Skeletal muscle tissue (tissue), 4 donors: ENCODE data around the gene PTPRN2. TPM values are rescaled to one million over a fixed set of nuclear protein-coding genes. Genes with fewer than 3 reads are reported as not detected.
"Not testable (repeated sequence)": the region's sequence is repeated elsewhere in the genome, so short reads cannot be mapped to it uniquely, and the experiment has no call there.

Experiments used
- H3K27ac ChIP-seq: one replicate; pipeline ENCODE4 v1.7.0; 2013; ENCODE audit warnings: mild to moderate bottlenecking, low read depth, low read length, inconsistent platforms
- H3K27me3 ChIP-seq, 3 donors: one replicate each; pipeline ENCODE4 v1.7.0; 2013; ENCODE audit warnings: low read length in 3 of 3; ENCODE audit not compliant: control insufficient read depth in 3 of 3, insufficient read depth in 3 of 3
- H3K36me3 ChIP-seq, 3 donors: one replicate each; pipeline ENCODE4 v1.7.0; 2013; ENCODE audit warnings: low read length in 3 of 3; ENCODE audit not compliant: control insufficient read depth in 3 of 3, insufficient read depth in 3 of 3
- H3K4me1 ChIP-seq, 3 donors: one replicate each; pipeline ENCODE4 v1.7.0; 2013; ENCODE audit warnings: low read length in 3 of 3, mild to moderate bottlenecking in 3 of 3; ENCODE audit not compliant: control insufficient read depth in 3 of 3, insufficient read depth in 3 of 3
- H3K4me3 ChIP-seq, 3 donors: one replicate each; pipeline ENCODE4 v1.7.0; 2013; ENCODE audit warnings: low read length in 3 of 3
- H3K9ac ChIP-seq, 3 donors: one replicate each; pipeline ENCODE4 v1.7.0; 2013; ENCODE audit warnings: low read length in 3 of 3, mild to moderate bottlenecking in 3 of 3, moderate library complexity in 2 of 3, low read depth in 1 of 3
- H3K9me3 ChIP-seq, 3 donors: one replicate each; pipeline ENCODE4 v1.7.0; 2013; ENCODE audit warnings: low read length in 3 of 3; ENCODE audit not compliant: control insufficient read depth in 3 of 3
- total RNA-seq: library from RNA; depleted of rRNA; stranded (reverse); fragments of >200 nt; gene quantifications from one replicate; pipeline ENCODE4 v1.2.3, GENCODE V29; 2014
- donor health status: Osteomylitis.

PTPRN2 gene
- total RNA-seq, 1 donor from 2014 or later, result 1.6 TPM

GRCh38 chr7:158508802-158509385 is 78.7 kb downstream of the PTPRN2 start:
- Histone ChIP-seq H3K27ac (no peak overlapping the region), H3K36me3 (no peaks in the 10 kb centered on the region), H3K4me1 (no peaks in the 10 kb centered on the region), H3K9ac (no peak overlapping the region), H3K9me3 (peaks cover 0 to 19% (median 10%) of the 10 kb centered on the region in 3 donors), H3K4me3 (no peak overlapping the region), H3K27me3 (peaks cover 3 to 8% (median 8%) of the 10 kb centered on the region in 3 donors)

- not testable (repeated sequence) for H3K27me3 ChIP-seq, H3K36me3 ChIP-seq, H3K9ac ChIP-seq, H3K4me3 ChIP-seq, H3K27ac ChIP-seq, H3K4me1 ChIP-seq
- H3K9me3 ChIP-seq, result peaks cover 0 to 19% (median 10%) of the 10 kb centered on the region in 3 donors
Observed at GRCh38 chr7:158508321-158508720, 79.3 kb downstream of the PTPRN2 start.

GRCh38 chr7:158507917-158508316 is 79.7 kb downstream of the PTPRN2 start:
- Histone ChIP-seq H3K4me1 (no peaks in the 10 kb centered on the region), H3K27me3 (peaks cover 3 to 8% (median 8%) of the 10 kb centered on the region in 3 donors), H3K9me3 (peaks cover 0 to 19% (median 10%) of the 10 kb centered on the region in 3 donors), H3K4me3 (no peak overlapping the region), H3K27ac (no peak overlapping the region), H3K9ac (no peak overlapping the region), H3K36me3 (no peaks in the 10 kb centered on the region)

GRCh38 chr7:158507175-158507574 is 80.4 kb downstream of the PTPRN2 start:
- not testable (repeated sequence) for H3K4me3 ChIP-seq, H3K9ac ChIP-seq, H3K27me3 ChIP-seq, H3K27ac ChIP-seq, H3K4me1 ChIP-seq, H3K36me3 ChIP-seq
- peaks cover 0 to 18% (median 5%) of the 10 kb centered on the region in 3 donors for H3K9me3 ChIP-seq

GRCh38 chr7:158506626-158507025 is 81.0 kb downstream of the PTPRN2 start:
- Histone ChIP-seq H3K4me1 (no peaks in the 10 kb centered on the region), H3K36me3 (no peaks in the 10 kb centered on the region), H3K9me3 (peaks cover 0 to 13% (median 0%) of the 10 kb centered on the region in 3 donors), H3K4me3 (no peak overlapping the region), H3K9ac (no peak overlapping the region), H3K27me3 (peaks cover 8 to 11% (median 8%) of the 10 kb centered on the region in 3 donors), H3K27ac (no peak overlapping the region)

GRCh38 chr7:158505683-158506082 is 81.9 kb downstream of the PTPRN2 start:
- H3K9ac ChIP-seq, result no peak overlapping the region
- no peak overlapping the region for H3K4me3 ChIP-seq
- H3K4me1 ChIP-seq, result no peaks in the 10 kb centered on the region
- H3K27me3 ChIP-seq, result peaks cover 8 to 14% (median 8%) of the 10 kb centered on the region in 3 donors
- H3K27ac ChIP-seq, result no peak overlapping the region
- peaks cover 0 to 3% (median 0%) of the 10 kb centered on the region in 3 donors for H3K9me3 ChIP-seq
- H3K36me3 ChIP-seq, result no peaks in the 10 kb centered on the region

GRCh38 chr7:158502068-158502750 is 85.4 kb downstream of the PTPRN2 start:
- H3K4me1 ChIP-seq, result no peaks in the 10 kb centered on the region
- H3K9ac ChIP-seq, result no peak overlapping the region
- H3K4me3 ChIP-seq, result no peak overlapping the region
- H3K27ac ChIP-seq, result no peak overlapping the region
- no peaks in the 10 kb centered on the region for H3K36me3 ChIP-seq
- H3K9me3 ChIP-seq, result no peaks in the 10 kb centered on the region
- H3K27me3 ChIP-seq, result peaks cover 17 to 20% (median 19%) of the 10 kb centered on the region in 3 donors

GRCh38 chr7:158501393-158502067 is 86.1 kb downstream of the PTPRN2 start:
- no peak overlapping the region for H3K27ac ChIP-seq
- H3K36me3 ChIP-seq, result no peaks in the 10 kb centered on the region
- no peak overlapping the region for H3K9ac ChIP-seq
- H3K27me3 ChIP-seq, result peaks cover 17 to 19% (median 17%) of the 10 kb centered on the region in 3 donors
- no peaks in the 10 kb centered on the region for H3K9me3 ChIP-seq
- no peaks in the 10 kb centered on the region for H3K4me1 ChIP-seq
- no peak overlapping the region for H3K4me3 ChIP-seq

- peaks cover 16 to 18% (median 17%) of the 10 kb centered on the region in 3 donors for H3K27me3 ChIP-seq
- H3K27ac ChIP-seq, result no peak overlapping the region
- no peak overlapping the region for H3K4me3 ChIP-seq
- H3K4me1 ChIP-seq, result no peaks in the 10 kb centered on the region
- H3K9me3 ChIP-seq, result no peaks in the 10 kb centered on the region
- H3K9ac ChIP-seq, result no peak overlapping the region
- no peaks in the 10 kb centered on the region for H3K36me3 ChIP-seq
Observed at GRCh38 chr7:158500651-158501052, 87.0 kb downstream of the PTPRN2 start.

- H3K27ac ChIP-seq, result no peak overlapping the region
- H3K4me1 ChIP-seq, result no peaks in the 10 kb centered on the region
- peaks cover 13 to 32% (median 19%) of the 10 kb centered on the region in 3 donors for H3K27me3 ChIP-seq
- H3K9me3 ChIP-seq, result no peaks in the 10 kb centered on the region
- H3K36me3 ChIP-seq, result no peaks in the 10 kb centered on the region
- H3K4me3 ChIP-seq, result no peak overlapping the region
- no peak overlapping the region for H3K9ac ChIP-seq
Observed at GRCh38 chr7:158499082-158499455, 88.6 kb downstream of the PTPRN2 start.
